Urinary bladder (tissue), 4 donors: ENCODE data around the gene AQP2. TPM values are rescaled to one million over a fixed set of nuclear protein-coding genes. Genes with fewer than 3 reads are reported as not detected.

Experiments
- DNase-seq: peaks from one replicate; pipeline ENCODE4 v3.0.0-alpha.2; 2015; ENCODE audit errors: extremely low spot score
- H3K27ac ChIP-seq: one replicate; pipeline ENCODE4 v1.5.1; 2013; ENCODE audit warnings: low read depth, mild to moderate bottlenecking, moderate library complexity
- H3K36me3 ChIP-seq: one replicate; pipeline ENCODE4 v1.6.1; 2013; ENCODE audit warnings: mild to moderate bottlenecking, moderate library complexity; ENCODE audit not compliant: insufficient read depth
- H3K4me1 ChIP-seq: one replicate; pipeline ENCODE4 v1.6.1; 2013; ENCODE audit warnings: mild to moderate bottlenecking, moderate library complexity; ENCODE audit not compliant: insufficient read depth
- H3K4me3 ChIP-seq: one replicate; pipeline ENCODE4 v1.5.1; 2013; ENCODE audit warnings: low read depth, low read length
- WGBS: extraction: QIAGEN DNeasy Blood & Tissue Kit; methylation state at CpG from one replicate; pipeline ENCODE4 v1.1.7; 2013; 5-methylcytosine and 5-hydroxymethylcytosine counted together
- polyA plus RNA-seq: library from polyadenylated mRNA; stranded (reverse); fragments of 200-250 nt; gene quantifications from one replicate; pipeline ENCODE4 v1.2.3, GENCODE V29; 2013
- total RNA-seq: library from RNA; depleted of rRNA; stranded (reverse); fragments of >200 nt; gene quantifications from one replicate; pipeline ENCODE4 v1.2.3, GENCODE V29; 2014
- donor health status: healthy with polysubstance abuse.
- donor health status: healthy.

Gene AQP2
- total and polyA plus RNA-seq, 2 donors, result 0.04 TPM; not detected in 1

DNA sequence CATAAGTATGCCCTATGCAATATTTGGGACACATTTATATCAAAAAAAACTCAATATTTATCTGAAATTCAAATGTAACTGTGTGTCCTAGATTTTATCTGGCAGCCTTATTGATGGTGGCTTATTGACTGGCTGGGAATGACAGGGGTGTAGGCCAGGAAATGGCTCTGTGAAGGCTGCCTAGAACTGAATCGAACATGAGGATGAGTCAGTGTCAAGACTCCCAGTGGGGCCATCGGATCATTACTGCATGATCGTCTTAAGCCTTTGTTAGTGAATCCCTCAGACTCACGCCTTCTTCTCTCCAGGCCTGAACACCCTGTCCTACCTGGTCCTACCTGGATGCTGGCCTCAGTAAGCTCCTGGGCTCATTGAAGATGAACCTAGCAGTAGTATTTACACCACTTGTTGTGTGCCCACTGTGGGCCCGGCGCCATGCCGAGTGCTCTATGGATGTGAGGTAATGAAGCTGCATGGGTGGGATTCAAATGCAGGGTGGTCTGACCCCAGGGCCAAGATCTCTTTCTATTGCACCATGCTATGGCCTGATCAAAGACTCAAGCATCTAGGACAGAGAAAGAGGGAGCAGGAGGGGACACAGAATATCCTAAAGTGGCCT lies 25.8 kb upstream of the AQP2 start:
- no peaks in the 10 kb centered on the region for H3K4me1 ChIP-seq
- WGBS, result 80% methylated on average over 7 of the region's 7 CpGs
- no peak overlapping the region for H3K4me3 ChIP-seq
- no peaks in the 10 kb centered on the region for H3K36me3 ChIP-seq
- no peak overlapping the region for H3K27ac ChIP-seq
- no peak for DNase-seq

DNA sequence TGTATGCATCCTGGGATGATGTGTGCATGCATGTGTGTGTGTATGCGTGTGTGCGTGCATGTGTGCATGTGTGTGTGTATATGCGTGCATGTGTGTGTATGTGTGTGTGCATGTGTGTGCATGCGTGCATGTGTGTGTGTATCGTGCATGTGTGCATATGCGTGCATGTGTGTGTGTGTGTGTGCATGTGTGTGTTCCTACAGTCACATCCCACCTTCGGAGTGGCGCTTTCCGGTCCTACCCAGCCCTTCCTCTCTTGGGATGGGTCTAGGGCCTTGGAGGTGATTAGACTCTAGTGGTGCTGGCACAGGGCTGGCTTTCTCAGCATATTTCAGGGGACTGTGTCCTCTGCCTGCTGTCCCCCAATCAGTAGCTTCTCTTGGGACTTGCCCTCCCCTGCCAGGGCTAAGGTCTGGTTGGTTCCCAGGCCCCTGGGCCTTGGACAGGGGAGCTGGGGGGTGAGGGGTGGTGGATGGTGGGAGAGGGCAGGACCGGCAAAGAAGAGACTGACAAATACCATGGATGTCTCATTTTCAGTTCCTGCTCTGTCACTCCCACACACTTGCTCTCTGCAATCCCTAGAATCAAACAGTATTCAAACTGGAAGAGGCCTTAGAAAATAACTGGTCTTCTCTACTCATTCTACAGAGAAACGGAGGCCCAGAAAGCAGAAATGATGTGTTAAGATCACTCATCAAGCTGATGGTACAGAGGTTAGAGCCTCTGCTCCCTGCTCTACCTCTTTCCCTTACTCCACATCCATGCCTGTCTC lies 24.9 kb upstream of the AQP2 start:
- Histone ChIP-seq H3K27ac (no peak overlapping the region), H3K36me3 (no peaks in the 10 kb centered on the region), H3K4me1 (no peaks in the 10 kb centered on the region), H3K4me3 (no peak overlapping the region)
- no peak for DNase-seq
- WGBS, result 84% methylated on average over 11 of the region's 11 CpGs

- Histone ChIP-seq H3K27ac (no peak overlapping the region), H3K36me3 (no peaks in the 10 kb centered on the region), H3K4me1 (no peaks in the 10 kb centered on the region), H3K4me3 (no peak overlapping the region)
- DNase-seq, result no peak
- 91% methylated on average over 6 of the region's 6 CpGs for WGBS
Measured at GRCh38 chr12:49928471-49928870, 22.1 kb upstream of the AQP2 start.

GRCh38 chr12:49929581-49929980 lies 21.0 kb upstream of the AQP2 start:
- DNase-seq, result no peak
- Histone ChIP-seq H3K4me3 (no peak overlapping the region), H3K36me3 (no peaks in the 10 kb centered on the region), H3K4me1 (no peaks in the 10 kb centered on the region), H3K27ac (no peak overlapping the region)
- WGBS, result 83% methylated on average over 7 of the region's 7 CpGs

DNA sequence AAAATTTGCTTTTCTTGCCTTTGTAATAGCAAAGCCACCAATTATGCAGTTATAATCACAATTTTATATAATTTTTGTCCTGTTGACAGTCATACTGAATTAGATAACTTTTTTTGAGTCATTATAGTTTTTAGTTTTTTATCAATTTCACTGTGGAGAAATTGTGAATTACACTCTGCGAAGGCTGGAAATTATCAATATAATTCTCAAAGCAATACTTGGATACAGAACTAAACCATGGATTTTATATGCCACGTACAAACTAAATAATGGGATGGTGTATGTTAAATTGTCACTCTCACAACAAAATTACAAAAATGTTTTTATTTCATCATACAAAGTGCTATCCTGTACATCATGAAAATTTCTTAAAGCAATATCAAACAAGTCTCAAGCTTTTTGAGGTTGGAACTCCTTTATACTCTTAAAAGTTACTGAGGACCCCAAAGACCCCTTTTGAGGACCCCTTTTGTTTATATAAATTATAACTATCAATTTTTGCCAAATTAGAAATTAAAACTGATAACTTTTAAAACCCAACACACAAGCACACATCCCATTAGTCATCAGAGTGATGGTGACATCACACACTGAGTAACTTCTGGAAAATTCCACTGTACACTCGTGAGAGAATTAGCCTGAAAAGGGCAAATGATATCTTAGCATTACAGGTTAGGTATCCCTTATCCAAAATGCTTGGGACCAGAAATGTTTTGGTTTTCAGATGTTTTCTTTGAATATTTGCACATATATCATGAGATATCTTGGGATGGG lies 19.8 kb upstream of the AQP2 start:
- WGBS, result 67% methylated on average over 3 of the region's 3 CpGs
- no peak for DNase-seq
- no peaks in the 10 kb centered on the region for H3K36me3 ChIP-seq
- no peak overlapping the region for H3K27ac ChIP-seq
- no peak overlapping the region for H3K4me3 ChIP-seq
- H3K4me1 ChIP-seq, result no peaks in the 10 kb centered on the region

GRCh38 chr12:49932023-49932422 lies 18.5 kb upstream of the AQP2 start:
- Histone ChIP-seq H3K4me3 (no peak overlapping the region), H3K36me3 (no peaks in the 10 kb centered on the region), H3K4me1 (no peaks in the 10 kb centered on the region), H3K27ac (no peak overlapping the region)
- WGBS, result 68% methylated on average over 7 of the region's 7 CpGs
- DNase-seq, result no peak

- DNase-seq, result no peak
- H3K36me3 ChIP-seq, result no peaks in the 10 kb centered on the region
- WGBS, result 84% methylated on average over 8 of the region's 8 CpGs
- H3K27ac ChIP-seq, result no peak overlapping the region
- H3K4me3 ChIP-seq, result no peak overlapping the region
- H3K4me1 ChIP-seq, result no peaks in the 10 kb centered on the region
Measured at GRCh38 chr12:49932533-49933130, 17.9 kb upstream of the AQP2 start.

DNA sequence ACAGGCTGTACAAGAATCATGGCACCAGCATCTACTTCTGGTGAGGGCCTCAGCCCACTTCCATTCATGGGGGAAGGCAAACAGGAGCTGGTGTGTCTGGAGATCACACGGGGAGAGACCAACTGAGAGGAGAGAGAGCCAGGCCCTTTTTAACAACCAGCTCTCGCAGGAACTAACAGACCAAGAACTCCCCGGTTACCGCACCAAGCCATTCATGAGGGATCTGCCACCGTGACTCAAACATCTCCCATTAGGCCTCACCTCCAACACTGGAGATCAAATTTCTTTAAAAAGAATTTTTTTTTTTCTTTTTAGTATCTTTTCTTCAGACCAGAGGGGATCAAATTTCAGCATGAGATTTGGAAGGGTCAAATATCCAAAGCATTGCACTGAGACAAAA lies 16.7 kb upstream of the AQP2 start:
- Histone ChIP-seq H3K27ac (no peak overlapping the region), H3K36me3 (no peaks in the 10 kb centered on the region), H3K4me1 (no peaks in the 10 kb centered on the region), H3K4me3 (no peak overlapping the region)
- DNase-seq, result no peak
- WGBS, result 66% methylated on average over 5 of the region's 5 CpGs

DNA sequence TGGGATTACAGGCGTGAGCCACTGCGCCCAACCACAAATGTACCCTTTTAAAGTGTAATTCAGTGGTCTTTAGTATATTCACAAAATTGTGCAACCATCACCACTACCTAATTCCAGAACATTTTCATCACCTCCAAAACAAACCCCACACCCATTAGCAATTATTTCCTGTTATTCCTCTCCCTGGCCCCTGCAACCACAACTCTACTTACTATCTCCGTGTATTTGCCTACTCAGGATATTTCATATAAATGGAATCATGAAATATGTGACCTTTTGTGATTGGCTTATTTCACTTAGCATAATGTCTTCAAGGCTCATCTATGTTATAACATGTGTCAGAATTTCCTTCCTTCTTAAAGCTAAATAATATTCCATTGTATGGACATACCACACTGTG lies 16.0 kb upstream of the AQP2 start:
- Histone ChIP-seq H3K27ac (no peak overlapping the region), H3K4me1 (no peaks in the 10 kb centered on the region), H3K4me3 (no peak overlapping the region), H3K36me3 (no peaks in the 10 kb centered on the region)
- WGBS, result 91% methylated on average over 3 of the region's 3 CpGs
- no peak for DNase-seq

GRCh38 chr12:49936925-49937324 lies 13.6 kb upstream of the AQP2 start:
- no peaks in the 10 kb centered on the region for H3K4me1 ChIP-seq
- no peak for DNase-seq
- no peak overlapping the region for H3K27ac ChIP-seq
- 88% methylated on average over 3 of the region's 3 CpGs for WGBS
- H3K4me3 ChIP-seq, result no peak overlapping the region
- H3K36me3 ChIP-seq, result no peaks in the 10 kb centered on the region

- no peak overlapping the region for H3K4me3 ChIP-seq
- 78% methylated on average over 8 of the region's 8 CpGs for WGBS
- no peaks in the 10 kb centered on the region for H3K4me1 ChIP-seq
- no peak overlapping the region for H3K27ac ChIP-seq
- no peaks in the 10 kb centered on the region for H3K36me3 ChIP-seq
- DNase-seq, result no peak
Measured at GRCh38 chr12:49937639-49938300, 12.8 kb upstream of the AQP2 start.

DNA sequence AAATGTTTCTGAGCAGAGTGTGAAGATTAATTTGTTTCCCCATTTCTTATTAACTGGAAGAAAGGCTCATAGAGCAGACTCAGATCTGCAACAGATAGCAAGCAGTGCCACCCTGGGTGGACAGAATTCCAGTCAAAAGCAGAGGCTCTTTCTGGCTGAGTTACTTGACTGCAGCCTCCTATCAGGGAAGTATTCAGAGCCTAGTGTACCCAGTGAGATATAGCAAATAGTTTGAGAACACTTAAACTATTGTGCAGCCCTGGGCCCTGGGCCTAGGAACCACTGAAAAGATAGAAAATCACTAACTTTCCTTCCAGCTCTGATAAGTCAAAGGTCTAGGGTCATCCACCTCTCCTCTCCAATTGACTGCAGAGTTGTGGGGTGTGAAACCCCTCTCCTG lies 11.2 kb upstream of the AQP2 start:
- Histone ChIP-seq H3K36me3 (no peaks in the 10 kb centered on the region), H3K27ac (no peak overlapping the region), H3K4me3 (no peak overlapping the region), H3K4me1 (no peaks in the 10 kb centered on the region)
- DNase-seq, result no peak

GRCh38 chr12:49939707-49940106 lies 10.8 kb upstream of the AQP2 start:
- no peak for DNase-seq
- 100% methylated on average over 1 of the region's 1 CpG for WGBS
- no peaks in the 10 kb centered on the region for H3K4me1 ChIP-seq

More at GRCh38 chr12:49939707-49940106, 10.8 kb upstream of the AQP2 start:
- Histone ChIP-seq H3K36me3 (no peaks in the 10 kb centered on the region), H3K4me3 (no peak overlapping the region), H3K27ac (no peak overlapping the region)
